Mesendoderm (in vitro differentiated cells): ENCODE data around the gene USP30.

Experiments
- DNase-seq: peaks from one replicate; pipeline ENCODE4 v3.0.0; 2013
- H2AK5ac ChIP-seq: 2 replicates; pipeline ENCODE4 v1.6.1; 2013; ENCODE audit warnings: low read length, inconsistent platforms
- H2BK120ac ChIP-seq: 2 replicates; pipeline ENCODE4 v1.6.1; 2013; ENCODE audit warnings: low read depth, mild to moderate bottlenecking, low read length, moderate library complexity, mixed read lengths
- H2BK15ac ChIP-seq: replicated peaks from 2 replicates; pipeline ENCODE4 v1.6.1; 2013; ENCODE audit warnings: low read depth, mild to moderate bottlenecking, moderate library complexity
- H2BK5ac ChIP-seq: 2 replicates; pipeline ENCODE4 v1.6.1; 2013; ENCODE audit warnings: low read length, inconsistent platforms
- H3K18ac ChIP-seq: 2 replicates; pipeline ENCODE4 v1.6.1; 2013; ENCODE audit warnings: mild to moderate bottlenecking, low read length, mixed read lengths
- H3K23ac ChIP-seq: one replicate; pipeline ENCODE4 v1.6.1; 2013; ENCODE audit warnings: low read length
- H3K27ac ChIP-seq: 2 replicates; pipeline ENCODE4 v1.5.1; 2013; ENCODE audit warnings: low read depth, mild to moderate bottlenecking, inconsistent platforms, low read length, moderate library complexity
- H3K27me3 ChIP-seq: 2 replicates; pipeline ENCODE4 v1.6.1; 2013; ENCODE audit warnings: low read length, control low read depth, mild to moderate bottlenecking, inconsistent platforms; ENCODE audit not compliant: insufficient read depth, poor library complexity
- H3K36me3 ChIP-seq: 2 replicates; pipeline ENCODE4 v1.6.1; 2013; ENCODE audit warnings: low read length, inconsistent platforms; ENCODE audit not compliant: control insufficient read depth, insufficient read depth
- H3K4ac ChIP-seq: one replicate; pipeline ENCODE4 v1.6.1; 2013; ENCODE audit warnings: low read depth, mild to moderate bottlenecking, low read length, moderate library complexity
- H3K4me1 ChIP-seq: 2 replicates; pipeline ENCODE4 v1.6.1; 2013; ENCODE audit warnings: low read depth, low read length, inconsistent platforms; ENCODE audit not compliant: control insufficient read depth
- H3K4me2 ChIP-seq: 2 replicates; pipeline ENCODE4 v1.6.1; 2013; ENCODE audit warnings: low read length
- H3K4me3 ChIP-seq: 2 replicates; pipeline ENCODE4 v1.5.1; 2013; ENCODE audit warnings: mild to moderate bottlenecking, low read length
- H3K56ac ChIP-seq: one replicate; pipeline ENCODE4 v1.6.1; 2013; ENCODE audit warnings: low read length
- H3K79me1 ChIP-seq: 2 replicates; pipeline ENCODE4 v1.6.1; 2013; ENCODE audit warnings: low read length, inconsistent platforms
- H3K79me2 ChIP-seq: 2 replicates; pipeline ENCODE4 v1.6.1; 2013; ENCODE audit warnings: mild to moderate bottlenecking, low read length; ENCODE audit not compliant: control insufficient read depth, insufficient read depth
- H3K9ac ChIP-seq: 2 replicates; pipeline ENCODE4 v1.6.1; 2013; ENCODE audit warnings: low read length, inconsistent platforms
- H4K5ac ChIP-seq: one replicate; pipeline ENCODE4 v1.6.1; 2013; ENCODE audit warnings: low read length
- H4K8ac ChIP-seq: one replicate; pipeline ENCODE4 v1.6.1; 2013; ENCODE audit warnings: low read depth, mild to moderate bottlenecking, control low read depth, low read length, moderate library complexity
- WGBS: extraction: QIAGEN DNeasy Blood & Tissue Kit; methylation state at CpG from one replicate; pipeline ENCODE4 v1.1.7; 2013; ENCODE audit warnings: low lambda C conversion rate, missing lambda C conversion rate; ENCODE audit not compliant: insufficient coverage; ENCODE audit errors: extremely low coverage; 5-methylcytosine and 5-hydroxymethylcytosine counted together

Gene USP30

GRCh38 chr12:109116611-109116949, 64.2 kb downstream of the USP30 start:
- Histone ChIP-seq H2AK5ac (no peak overlapping the region), H3K56ac (no peak overlapping the region), H4K5ac (no peak overlapping the region), H3K9ac (no peak overlapping the region), H3K27ac (no peak overlapping the region), H4K8ac (no peak overlapping the region), H3K4me1 (no peaks in the 10 kb centered on the region), H3K36me3 (no peaks in the 10 kb centered on the region), H2BK5ac (no peak overlapping the region), H3K79me1 (no peaks in the 10 kb centered on the region), H3K23ac (no peak overlapping the region), H3K27me3 (no peaks in the 10 kb centered on the region), H3K79me2 (no peaks in the 10 kb centered on the region), H3K18ac (no peak overlapping the region), H2BK120ac (no peak overlapping the region), H2BK15ac (no peak overlapping the region), H3K4me2 (no peak overlapping the region), H3K4ac (no peak overlapping the region), H3K4me3 (no peak overlapping the region)
- WGBS: no CpG with 5 or more reads among the region's 12 CpGs
- no peak for DNase-seq

GRCh38 chr12:109120095-109120494, 67.7 kb downstream of the USP30 start:
- no peak overlapping the region for H2BK15ac ChIP-seq
- H3K9ac ChIP-seq: no peak overlapping the region
- no CpG with 5 or more reads among the region's 2 CpGs for whole genome bisulfite sequencing
- no peak for DNase-seq
- no peak overlapping the region for H3K18ac ChIP-seq
- H3K4me1 ChIP-seq: no peaks in the 10 kb centered on the region
- H2BK120ac ChIP-seq: no peak overlapping the region
- no peaks in the 10 kb centered on the region for H3K79me1 ChIP-seq
- H3K36me3 ChIP-seq: no peaks in the 10 kb centered on the region
- H4K5ac ChIP-seq: no peak overlapping the region
- H3K56ac ChIP-seq: no peak overlapping the region
- H3K4ac ChIP-seq: no peak overlapping the region
- H3K27me3 ChIP-seq: no peaks in the 10 kb centered on the region
- no peak overlapping the region for H4K8ac ChIP-seq
- no peak overlapping the region for H3K4me2 ChIP-seq
- no peak overlapping the region for H3K27ac ChIP-seq
- H3K4me3 ChIP-seq: no peak overlapping the region
- H3K23ac ChIP-seq: no peak overlapping the region
- no peak overlapping the region for H2AK5ac ChIP-seq
- H2BK5ac ChIP-seq: no peak overlapping the region
- H3K79me2 ChIP-seq: no peaks in the 10 kb centered on the region

GRCh38 chr12:109120557-109120956, 68.2 kb downstream of the USP30 start:
- Histone ChIP-seq H2BK120ac (no peak overlapping the region), H2BK5ac (no peak overlapping the region)
- WGBS: no CpG with 5 or more reads among the region's 4 CpGs

GRCh38 chr12:109121346-109121880, 69.0 kb downstream of the USP30 start:
- Histone ChIP-seq H3K23ac (no peak overlapping the region), H3K4me1 (no peaks in the 10 kb centered on the region), H3K56ac (no peak overlapping the region), H2BK15ac (no peak overlapping the region), H3K9ac (no peak overlapping the region), H3K4me2 (no peak overlapping the region), H3K36me3 (no peaks in the 10 kb centered on the region), H2BK120ac (no peak overlapping the region), H3K4ac (no peak overlapping the region), H3K27ac (no peak overlapping the region), H4K8ac (no peak overlapping the region), H3K79me2 (no peaks in the 10 kb centered on the region), H2BK5ac (no peak overlapping the region), H3K18ac (no peak overlapping the region), H2AK5ac (no peak overlapping the region), H3K79me1 (no peaks in the 10 kb centered on the region), H4K5ac (no peak overlapping the region), H3K27me3 (no peaks in the 10 kb centered on the region), H3K4me3 (no peak overlapping the region)
- no peak for DNase-seq
- WGBS: no CpG with 5 or more reads among the region's 3 CpGs

More at GRCh38 chr12:109120557-109120956, 68.2 kb downstream of the USP30 start:
- no peak overlapping the region for H4K8ac ChIP-seq
- no peak overlapping the region for H3K4me3 ChIP-seq
- no peak overlapping the region for H3K23ac ChIP-seq
- H3K4ac ChIP-seq: no peak overlapping the region
- H3K4me1 ChIP-seq: no peaks in the 10 kb centered on the region
- no peak overlapping the region for H4K5ac ChIP-seq
- DNase-seq: no peak
- H3K36me3 ChIP-seq: no peaks in the 10 kb centered on the region
- H3K79me2 ChIP-seq: no peaks in the 10 kb centered on the region
- no peaks in the 10 kb centered on the region for H3K27me3 ChIP-seq
- H3K9ac ChIP-seq: no peak overlapping the region
- no peak overlapping the region for H2AK5ac ChIP-seq
- no peak overlapping the region for H3K27ac ChIP-seq
- H3K56ac ChIP-seq: no peak overlapping the region
- no peak overlapping the region for H3K18ac ChIP-seq
- H2BK15ac ChIP-seq: no peak overlapping the region
- no peak overlapping the region for H3K4me2 ChIP-seq
- H3K79me1 ChIP-seq: no peaks in the 10 kb centered on the region

GRCh38 chr12:109124878-109125648, 72.7 kb downstream of the USP30 start:
- H3K36me3 ChIP-seq: no peaks in the 10 kb centered on the region
- H3K56ac ChIP-seq: no peak overlapping the region
- no peaks in the 10 kb centered on the region for H3K27me3 ChIP-seq
- H3K4me2 ChIP-seq: no peak overlapping the region
- no peak for DNase-seq
- no peak overlapping the region for H2BK120ac ChIP-seq
- H4K8ac ChIP-seq: no peak overlapping the region
- H2BK5ac ChIP-seq: no peak overlapping the region
- H3K4ac ChIP-seq: no peak overlapping the region
- H3K27ac ChIP-seq: no peak overlapping the region
- H4K5ac ChIP-seq: no peak overlapping the region
- no peak overlapping the region for H3K4me3 ChIP-seq
- H2BK15ac ChIP-seq: no peak overlapping the region
- no CpG with 5 or more reads among the region's 12 CpGs for WGBS
- no peak overlapping the region for H3K23ac ChIP-seq
- H3K79me1 ChIP-seq: no peaks in the 10 kb centered on the region
- no peak overlapping the region for H3K18ac ChIP-seq
- H3K4me1 ChIP-seq: no peaks in the 10 kb centered on the region
- no peak overlapping the region for H2AK5ac ChIP-seq
- H3K9ac ChIP-seq: no peak overlapping the region
- no peaks in the 10 kb centered on the region for H3K79me2 ChIP-seq

- H3K9ac ChIP-seq: no peak overlapping the region
- H3K27me3 ChIP-seq: no peaks in the 10 kb centered on the region
- no peak overlapping the region for H2BK120ac ChIP-seq
- no peak overlapping the region for H3K18ac ChIP-seq
- H4K8ac ChIP-seq: no peak overlapping the region
- no peaks in the 10 kb centered on the region for H3K36me3 ChIP-seq
- H3K56ac ChIP-seq: no peak overlapping the region
- WGBS: no CpG with 5 or more reads among the region's 7 CpGs
- no peaks in the 10 kb centered on the region for H3K79me1 ChIP-seq
- no peak overlapping the region for H2BK5ac ChIP-seq
- no peak overlapping the region for H2BK15ac ChIP-seq
- H2AK5ac ChIP-seq: no peak overlapping the region
- H3K4me1 ChIP-seq: no peaks in the 10 kb centered on the region
- H3K79me2 ChIP-seq: no peaks in the 10 kb centered on the region
- no peak overlapping the region for H3K27ac ChIP-seq
- no peak overlapping the region for H3K4me3 ChIP-seq
- no peak overlapping the region for H3K4me2 ChIP-seq
- no peak overlapping the region for H3K4ac ChIP-seq
- no peak for DNase-seq
- no peak overlapping the region for H3K23ac ChIP-seq
- no peak overlapping the region for H4K5ac ChIP-seq
Measured at GRCh38 chr12:109125791-109126190, 73.4 kb downstream of the USP30 start.
